Ishikawa (cell line): ENCODE data around the gene LAMP5.

ENCODE experiments used
- EP300 ChIP-seq: IDR thresholded peaks from 2 replicates; pipeline ENCODE4 v1.6.1; 2012; ENCODE audit warnings: borderline replicate concordance
- MAX ChIP-seq: IDR thresholded peaks from 2 replicates; pipeline ENCODE4 v1.6.1; 2012
- NFIC ChIP-seq: IDR thresholded peaks from 2 replicates; pipeline ENCODE4 v1.6.1; 2012
- RAD21 ChIP-seq: IDR thresholded peaks from 2 replicates; pipeline ENCODE4 v1.6.1; 2012; ENCODE audit warnings: low read depth
- TAF1 ChIP-seq: IDR thresholded peaks from 2 replicates; pipeline ENCODE4 v1.6.1; 2012; ENCODE audit warnings: low read depth, mild to moderate bottlenecking
- YY1 ChIP-seq: IDR thresholded peaks from 2 replicates; pipeline ENCODE4 v1.6.1; 2012; ENCODE audit warnings: low read depth
- TF ChIP-seq, protein P1 (sequence below): IDR thresholded peaks from 2 replicates; pipeline ENCODE4 v1.6.1; 2012

- no peak for TF ChIP-seq EP300
- no peak for TF ChIP-seq YY1
- no peak for TF ChIP-seq MAX
- TF ChIP-seq, protein P1, sequence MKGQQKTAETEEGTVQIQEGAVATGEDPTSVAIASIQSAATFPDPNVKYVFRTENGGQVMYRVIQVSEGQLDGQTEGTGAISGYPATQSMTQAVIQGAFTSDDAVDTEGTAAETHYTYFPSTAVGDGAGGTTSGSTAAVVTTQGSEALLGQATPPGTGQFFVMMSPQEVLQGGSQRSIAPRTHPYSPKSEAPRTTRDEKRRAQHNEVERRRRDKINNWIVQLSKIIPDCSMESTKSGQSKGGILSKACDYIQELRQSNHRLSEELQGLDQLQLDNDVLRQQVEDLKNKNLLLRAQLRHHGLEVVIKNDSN, result no peak
- no peak for TF ChIP-seq NFIC
- TF ChIP-seq RAD21, result no peak
- no peak for TF ChIP-seq TAF1
Observed at GRCh38 chr20:9520086-9520485, 5.7 kb downstream of the LAMP5 start.
